DND-41 (cell line): Measurements from ENCODE around the gene EVX1.

ENCODE experiments used
- ATAC-seq: fragments of 200-7000 bp; cut with Tn5 transposase; 3 replicates; pipeline ENCODE4 v1.9.1; 2021; ENCODE audit warnings: low read depth; ENCODE audit not compliant: insufficient read depth
- DNase-seq: peaks from one replicate; pipeline ENCODE4 v3.0.0-alpha.2; 2020
- H2AFZ ChIP-seq: 2 replicates; pipeline ENCODE4 v1.6.0; 2012; ENCODE audit warnings: low read depth, low read length
- H3K27ac ChIP-seq: 2 replicates; pipeline ENCODE4 v1.5.1; 2012; ENCODE audit warnings: low read length, inconsistent platforms
- H3K27me3 ChIP-seq: fragments of 200-600 bp; sonication (generic); 2 replicates; pipeline ENCODE4 v1.6.0; 2012; ENCODE audit warnings: low read length, mild to moderate bottlenecking, inconsistent platforms; ENCODE audit not compliant: insufficient read depth, poor library complexity
- H3K36me3 ChIP-seq: 2 replicates; pipeline ENCODE4 v1.5.1; 2012; ENCODE audit warnings: low read length, inconsistent platforms; ENCODE audit not compliant: insufficient read depth
- H3K4me1 ChIP-seq: 2 replicates; pipeline ENCODE4 v1.5.1; 2012; ENCODE audit warnings: mild to moderate bottlenecking, low read length; ENCODE audit not compliant: insufficient read depth
- H3K4me2 ChIP-seq: 2 replicates; pipeline ENCODE4 v1.6.0; 2012; ENCODE audit warnings: mild to moderate bottlenecking, moderate library complexity, low read length, inconsistent platforms; ENCODE audit not compliant: insufficient read depth
- H3K4me3 ChIP-seq, 2 experiments: fragments of 200-600 bp in 1 of 2; shearing (Covaris generic) in 1 of 2; 2 replicates each; pipeline ENCODE4 v1.5.1; 2012 to 2016; ENCODE audit warnings: inconsistent platforms in 2 of 2, low read length in 2 of 2, mild to moderate bottlenecking in 2 of 2, low read depth in 1 of 2, moderate library complexity in 1 of 2
- H3K79me2 ChIP-seq: 2 replicates; pipeline ENCODE4 v1.6.0; 2012; ENCODE audit warnings: low read length, inconsistent platforms; ENCODE audit not compliant: insufficient read depth
- H3K9ac ChIP-seq: 2 replicates; pipeline ENCODE4 v1.6.0; 2012; ENCODE audit warnings: low read depth, mild to moderate bottlenecking, inconsistent platforms, low read length, moderate library complexity
- H3K9me3 ChIP-seq: 2 replicates; pipeline ENCODE4 v1.5.1; 2012; ENCODE audit warnings: low read length, moderate library complexity, mild to moderate bottlenecking, inconsistent platforms; ENCODE audit not compliant: insufficient read depth, severe bottlenecking
- H4K20me1 ChIP-seq: 2 replicates; pipeline ENCODE4 v1.6.0; 2012; ENCODE audit warnings: low read length; ENCODE audit not compliant: insufficient read depth
- EZH2 ChIP-seq: IDR thresholded peaks from 3 replicates; pipeline ENCODE4 v1.6.1; 2012; ENCODE audit warnings: borderline replicate concordance, low read depth, mild to moderate bottlenecking, moderate library complexity, low read length, inconsistent platforms; ENCODE audit not compliant: severe bottlenecking
- TF ChIP-seq, protein P1 (sequence below): IDR thresholded peaks from 2 replicates; pipeline ENCODE4 v1.5.1; 2012; ENCODE audit warnings: borderline replicate concordance, low read length, moderate library complexity, mild to moderate bottlenecking; ENCODE audit not compliant: poor library complexity, severe bottlenecking; ENCODE audit errors: extremely low read depth

The EVX1 gene

DNA sequence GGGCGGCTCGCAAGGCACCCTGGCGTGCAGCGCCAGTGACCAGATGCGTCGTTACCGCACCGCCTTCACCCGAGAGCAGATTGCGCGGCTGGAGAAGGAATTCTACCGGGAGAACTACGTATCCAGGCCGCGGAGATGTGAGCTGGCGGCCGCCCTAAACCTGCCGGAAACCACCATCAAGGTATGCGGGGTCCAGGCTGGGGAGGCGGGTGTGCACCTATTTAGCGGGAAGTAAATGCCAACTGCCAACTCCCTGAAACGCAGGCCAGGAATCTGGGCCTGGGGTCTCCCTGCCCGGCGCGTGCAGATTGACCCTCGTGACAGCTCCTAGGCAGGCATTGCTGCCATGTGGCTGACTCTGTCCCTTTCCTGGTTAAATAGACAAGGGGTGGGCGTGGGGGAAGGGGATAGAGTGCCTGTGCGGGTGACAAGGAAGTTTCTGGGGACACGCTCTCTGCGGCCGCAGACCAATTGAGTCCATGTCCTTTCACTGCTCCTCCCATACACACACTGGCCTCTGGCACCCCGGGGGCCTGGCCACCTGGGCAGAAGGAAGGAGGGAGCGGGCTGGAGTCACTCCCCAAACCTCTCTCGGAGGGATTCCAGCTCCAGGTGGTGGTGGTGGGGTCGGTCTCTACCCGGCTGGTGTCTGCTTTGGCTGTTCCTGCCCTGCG is 2.7 kb downstream of the EVX1 start:
- TF ChIP-seq, protein P1, sequence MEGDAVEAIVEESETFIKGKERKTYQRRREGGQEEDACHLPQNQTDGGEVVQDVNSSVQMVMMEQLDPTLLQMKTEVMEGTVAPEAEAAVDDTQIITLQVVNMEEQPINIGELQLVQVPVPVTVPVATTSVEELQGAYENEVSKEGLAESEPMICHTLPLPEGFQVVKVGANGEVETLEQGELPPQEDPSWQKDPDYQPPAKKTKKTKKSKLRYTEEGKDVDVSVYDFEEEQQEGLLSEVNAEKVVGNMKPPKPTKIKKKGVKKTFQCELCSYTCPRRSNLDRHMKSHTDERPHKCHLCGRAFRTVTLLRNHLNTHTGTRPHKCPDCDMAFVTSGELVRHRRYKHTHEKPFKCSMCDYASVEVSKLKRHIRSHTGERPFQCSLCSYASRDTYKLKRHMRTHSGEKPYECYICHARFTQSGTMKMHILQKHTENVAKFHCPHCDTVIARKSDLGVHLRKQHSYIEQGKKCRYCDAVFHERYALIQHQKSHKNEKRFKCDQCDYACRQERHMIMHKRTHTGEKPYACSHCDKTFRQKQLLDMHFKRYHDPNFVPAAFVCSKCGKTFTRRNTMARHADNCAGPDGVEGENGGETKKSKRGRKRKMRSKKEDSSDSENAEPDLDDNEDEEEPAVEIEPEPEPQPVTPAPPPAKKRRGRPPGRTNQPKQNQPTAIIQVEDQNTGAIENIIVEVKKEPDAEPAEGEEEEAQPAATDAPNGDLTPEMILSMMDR = no peak
- peaks cover 3% of the 10 kb centered on the region for H3K27me3 ChIP-seq
- ATAC-seq = no peak
- H3K4me3 ChIP-seq = no peak overlapping the region
- H3K4me1 ChIP-seq = no peaks in the 10 kb centered on the region
- no peak overlapping the region for H3K4me2 ChIP-seq
- H2AFZ ChIP-seq = no peak overlapping the region
- no peaks in the 10 kb centered on the region for H3K36me3 ChIP-seq
- no peak overlapping the region for H3K27ac ChIP-seq
- no peaks in the 10 kb centered on the region for H4K20me1 ChIP-seq
- no peaks in the 10 kb centered on the region for H3K79me2 ChIP-seq
- no peaks in the 10 kb centered on the region for H3K9me3 ChIP-seq
- no peak for DNase-seq
- H3K9ac ChIP-seq = no peak overlapping the region

DNA sequence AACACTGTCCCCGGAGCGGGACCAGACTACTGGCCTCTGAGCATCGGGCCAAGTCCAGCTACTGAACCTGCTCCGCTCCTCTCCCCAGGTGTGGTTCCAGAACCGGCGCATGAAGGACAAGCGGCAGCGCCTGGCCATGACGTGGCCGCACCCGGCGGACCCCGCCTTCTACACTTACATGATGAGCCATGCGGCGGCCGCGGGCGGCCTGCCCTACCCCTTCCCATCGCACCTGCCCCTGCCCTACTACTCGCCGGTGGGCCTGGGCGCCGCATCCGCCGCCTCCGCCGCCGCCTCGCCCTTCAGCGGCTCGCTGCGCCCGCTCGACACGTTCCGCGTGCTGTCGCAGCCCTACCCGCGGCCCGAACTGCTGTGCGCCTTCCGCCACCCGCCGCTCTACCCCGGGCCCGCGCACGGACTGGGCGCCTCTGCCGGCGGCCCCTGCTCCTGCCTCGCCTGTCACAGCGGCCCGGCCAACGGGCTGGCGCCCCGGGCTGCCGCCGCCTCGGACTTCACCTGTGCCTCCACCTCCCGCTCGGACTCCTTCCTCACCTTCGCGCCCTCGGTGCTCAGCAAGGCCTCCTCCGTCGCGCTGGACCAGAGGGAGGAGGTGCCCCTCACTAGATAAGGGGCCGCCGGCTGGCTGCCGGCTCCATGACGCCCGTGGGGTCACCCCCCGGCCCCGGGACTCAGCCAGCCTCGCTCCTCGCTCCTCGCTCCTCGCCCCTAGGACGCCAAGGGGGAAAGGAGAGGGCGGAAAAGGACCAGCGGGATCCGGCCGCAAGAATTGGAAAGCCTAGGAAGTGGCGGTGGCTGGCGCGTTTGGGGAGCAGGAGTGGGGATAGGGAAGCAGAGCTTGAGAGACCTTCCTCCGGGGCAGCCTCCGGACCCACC is 3.4 kb downstream of the EVX1 start:
- Histone ChIP-seq H3K4me1 (no peaks in the 10 kb centered on the region), H3K27me3 (peaks cover 3% of the 10 kb centered on the region), H3K27ac (no peak overlapping the region), H3K9me3 (no peaks in the 10 kb centered on the region), H3K4me2 (no peak overlapping the region), H3K36me3 (no peaks in the 10 kb centered on the region), H3K79me2 (no peaks in the 10 kb centered on the region), H2AFZ (no peak overlapping the region), H3K9ac (no peak overlapping the region), H4K20me1 (no peaks in the 10 kb centered on the region), H3K4me3 (no peak overlapping the region)
- ATAC-seq (no peak), DNase-seq (no peak)
- TF ChIP-seq, protein P1 = no peak
- TF ChIP-seq EZH2 = no peak

DNA sequence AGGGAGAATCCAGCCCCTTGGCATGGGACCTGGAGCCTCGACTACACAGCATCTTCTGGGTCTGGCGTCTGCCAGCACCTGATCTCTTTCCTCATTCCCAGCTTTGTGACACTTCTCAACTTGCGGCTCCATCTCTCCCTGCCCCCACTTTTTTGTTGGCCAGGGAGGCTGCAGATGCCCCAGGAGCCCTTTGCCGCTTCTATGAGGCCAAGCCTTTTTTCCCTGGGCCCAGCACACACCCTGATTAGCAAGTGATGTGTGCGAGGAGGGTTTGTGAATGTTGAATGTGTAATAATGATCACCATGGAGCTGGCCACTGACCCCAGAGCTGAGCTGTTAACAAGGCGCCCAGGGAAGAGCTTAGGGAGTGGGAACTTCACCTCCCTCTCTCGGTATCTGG is 4.4 kb downstream of the EVX1 start:
- no peak for DNase-seq
- Histone ChIP-seq H3K9me3 (no peaks in the 10 kb centered on the region), H3K36me3 (no peaks in the 10 kb centered on the region), H2AFZ (no peak overlapping the region), H3K4me3 (no peak overlapping the region), H3K9ac (no peak overlapping the region), H3K27me3 (peaks cover 3% of the 10 kb centered on the region), H3K79me2 (no peaks in the 10 kb centered on the region), H4K20me1 (no peaks in the 10 kb centered on the region), H3K4me2 (no peak overlapping the region), H3K27ac (no peak overlapping the region), H3K4me1 (no peaks in the 10 kb centered on the region)
- ATAC-seq = no peak
- TF ChIP-seq, protein P1 = no peak
- TF ChIP-seq EZH2 = no peak
